GM21423 (cell line): ENCODE data around the gene FRMD5.
A peak's percentile ranks its signal among the peaks of the same experiment; 100 is the strongest.
"Not testable (repeated sequence)": the region's sequence is repeated elsewhere in the genome, so short reads cannot be mapped to it uniquely, and the experiment has no call there.

ENCODE experiments used
- ATAC-seq: cut with Tn5 transposase; IDR thresholded peaks from one replicate; pipeline ENCODE4 v1.9.1; 2021; ENCODE audit warnings: mild to moderate bottlenecking, moderate library complexity; ENCODE audit not compliant: unreplicated experiment

Gene FRMD5

DNA sequence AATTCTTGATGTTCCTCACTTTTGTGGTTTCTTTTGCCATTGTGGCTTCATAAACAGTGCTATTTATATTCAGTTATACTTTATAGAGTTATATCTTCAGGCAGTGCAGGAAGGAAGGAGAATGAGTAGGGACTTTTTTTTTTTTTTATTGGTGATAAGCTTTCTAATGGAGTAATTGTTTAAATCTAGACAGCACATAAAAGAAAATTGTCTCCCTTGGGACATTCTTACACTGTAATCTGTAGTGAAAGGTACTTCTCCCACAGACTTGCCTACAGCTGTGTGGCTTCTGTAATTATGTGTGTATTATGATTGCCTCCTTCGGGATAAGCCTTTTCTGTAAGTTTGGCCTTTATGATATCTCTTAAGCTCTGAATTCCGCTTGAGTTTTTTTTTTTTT, 326.7 kb downstream of the FRMD5 start:
- no peak for ATAC-seq

DNA sequence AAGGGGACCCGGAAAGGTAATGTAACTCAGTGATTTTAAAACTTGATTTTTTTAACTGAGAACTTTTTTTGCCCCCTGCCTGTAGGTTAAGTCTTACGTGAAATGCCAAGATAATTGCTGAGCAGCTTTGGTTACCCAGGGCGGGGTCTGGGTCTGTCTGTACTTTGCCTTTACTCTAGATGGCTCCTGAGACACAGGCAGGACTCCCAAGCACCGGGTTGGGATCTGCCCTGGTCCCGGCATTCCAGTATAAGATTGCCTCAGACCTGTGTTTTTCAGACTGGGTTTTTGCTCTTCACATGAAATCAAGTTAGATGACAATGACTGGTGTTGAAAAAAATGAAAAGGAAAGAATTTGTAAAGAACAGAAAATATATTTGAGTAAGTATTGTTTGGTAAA, 328.0 kb downstream of the FRMD5 start:
- no peak for ATAC-seq

DNA sequence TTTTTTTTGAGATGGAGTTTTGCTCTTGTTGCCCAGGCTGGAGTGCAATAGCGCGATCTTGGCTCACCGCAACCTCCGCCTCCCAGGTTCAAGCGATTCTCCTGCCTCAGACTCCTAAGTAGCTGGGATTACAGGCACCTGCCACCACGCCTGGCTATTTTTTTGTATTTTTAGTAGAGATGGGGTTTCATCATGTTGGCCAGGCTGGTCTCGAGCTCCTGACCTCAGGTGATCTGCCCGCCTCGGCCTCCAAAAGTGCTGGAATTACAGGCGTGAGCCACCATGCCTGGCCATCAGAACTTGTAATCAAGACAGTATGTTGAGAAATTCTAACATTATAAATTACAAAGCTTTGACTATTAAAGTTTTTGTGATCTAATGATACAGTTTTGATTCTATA, 328.4 kb downstream of the FRMD5 start:
- not testable (repeated sequence) for ATAC-seq

- no peak for ATAC-seq
These were observed 335.5 kb downstream of the FRMD5 start for GRCh38 chr15:43859546-43859945.

DNA sequence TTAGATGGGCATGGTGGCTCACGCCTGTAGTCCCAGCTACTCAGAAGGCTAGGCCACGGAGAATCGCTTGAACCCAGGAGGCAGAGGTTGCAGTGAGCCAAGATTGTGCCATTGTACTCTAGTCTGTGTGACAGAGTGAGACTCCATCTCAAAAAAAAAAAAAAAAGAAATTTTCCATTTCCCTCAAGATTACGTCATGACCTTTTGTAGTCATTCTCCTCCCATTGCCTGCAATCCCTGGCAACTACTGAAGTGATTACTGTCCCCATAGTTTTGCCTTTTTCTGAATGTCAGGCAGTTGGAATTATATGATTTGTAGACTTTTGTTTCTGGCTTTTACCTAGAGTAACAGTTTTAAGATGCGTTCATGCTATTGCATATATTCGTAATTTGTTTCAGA, 340.3 kb downstream of the FRMD5 start:
- ATAC-seq: no peak

- no peak for ATAC-seq
These were observed 342.5 kb downstream of the FRMD5 start for GRCh38 chr15:43852607-43853006.

DNA sequence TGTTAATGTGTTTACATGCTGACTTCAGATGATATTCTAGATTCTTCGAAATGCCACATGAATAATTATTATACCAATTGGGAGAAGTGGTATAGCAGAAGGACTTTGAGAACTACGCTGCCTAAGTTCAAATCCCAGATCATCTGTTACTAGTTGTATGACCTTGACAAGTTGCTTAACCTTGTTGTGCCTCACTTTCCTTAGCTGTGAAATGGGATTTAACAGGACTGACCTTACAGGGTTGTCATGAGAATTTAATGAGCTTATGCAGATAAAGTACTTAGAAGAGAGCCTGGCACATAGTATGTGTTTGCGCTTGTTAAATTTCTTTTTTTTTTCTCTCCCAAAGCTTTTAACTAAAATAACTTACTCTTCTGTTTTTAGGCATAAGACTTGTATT, 343.8 kb downstream of the FRMD5 start:
- no peak for ATAC-seq

GRCh38 chr15:43845421-43845820, 349.6 kb downstream of the FRMD5 start:
- no peak for ATAC-seq

DNA sequence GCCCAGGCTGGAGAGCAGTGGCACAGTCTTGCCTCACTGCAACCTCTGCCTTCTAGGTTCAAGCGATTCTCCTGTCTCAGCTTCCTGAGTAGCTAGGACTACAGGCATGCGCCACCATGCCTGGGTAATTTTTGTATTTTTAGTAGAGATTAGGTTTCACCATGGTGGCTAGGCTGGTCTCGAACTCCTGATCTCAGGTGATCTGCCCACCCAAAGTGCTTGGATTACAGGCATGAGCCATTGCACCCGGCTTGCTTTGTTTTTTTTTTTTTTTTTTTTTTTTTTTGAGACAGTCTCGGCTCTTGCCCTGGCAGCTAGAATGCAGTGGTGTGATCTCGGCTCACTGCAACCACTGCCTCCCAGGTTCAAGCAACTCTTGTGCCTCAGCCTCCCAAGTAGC, 362.6 kb downstream of the FRMD5 start:
- not testable (repeated sequence) for ATAC-seq

DNA sequence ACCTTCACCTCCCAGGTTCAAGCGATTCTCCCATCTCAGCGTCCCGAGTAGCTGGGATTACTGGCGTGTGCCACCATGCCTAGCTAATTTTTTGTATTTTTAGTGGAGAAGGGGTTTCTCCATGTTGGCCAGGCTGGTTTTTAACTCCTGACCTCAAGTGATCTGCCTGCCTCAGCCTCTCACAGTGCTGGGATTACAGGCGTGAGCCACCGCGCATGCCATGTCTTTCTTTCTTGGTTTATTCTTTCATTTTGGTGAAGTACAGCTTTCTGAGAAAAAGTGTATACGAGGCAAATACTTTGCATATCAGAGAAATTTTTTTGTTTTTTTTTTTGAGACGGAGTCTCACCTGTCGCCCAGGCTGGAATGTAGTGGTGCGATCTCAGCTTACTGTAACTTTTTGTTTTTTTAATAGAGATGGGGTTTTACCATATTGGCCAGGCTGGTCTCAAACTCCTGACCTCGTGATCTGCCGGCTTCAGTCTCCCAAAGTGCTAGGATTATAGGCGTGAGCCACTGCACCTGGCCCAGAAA, 363.5 kb downstream of the FRMD5 start:
- not testable (repeated sequence) for ATAC-seq

- ATAC-seq: not testable (repeated sequence)
These were observed 364.3 kb downstream of the FRMD5 start for GRCh38 chr15:43830691-43831275.

- not testable (repeated sequence) for ATAC-seq
These were observed 365.0 kb downstream of the FRMD5 start for GRCh38 chr15:43829951-43830540.

- no peak for ATAC-seq
These were observed 366.9 kb downstream of the FRMD5 start for GRCh38 chr15:43828061-43828657.

DNA sequence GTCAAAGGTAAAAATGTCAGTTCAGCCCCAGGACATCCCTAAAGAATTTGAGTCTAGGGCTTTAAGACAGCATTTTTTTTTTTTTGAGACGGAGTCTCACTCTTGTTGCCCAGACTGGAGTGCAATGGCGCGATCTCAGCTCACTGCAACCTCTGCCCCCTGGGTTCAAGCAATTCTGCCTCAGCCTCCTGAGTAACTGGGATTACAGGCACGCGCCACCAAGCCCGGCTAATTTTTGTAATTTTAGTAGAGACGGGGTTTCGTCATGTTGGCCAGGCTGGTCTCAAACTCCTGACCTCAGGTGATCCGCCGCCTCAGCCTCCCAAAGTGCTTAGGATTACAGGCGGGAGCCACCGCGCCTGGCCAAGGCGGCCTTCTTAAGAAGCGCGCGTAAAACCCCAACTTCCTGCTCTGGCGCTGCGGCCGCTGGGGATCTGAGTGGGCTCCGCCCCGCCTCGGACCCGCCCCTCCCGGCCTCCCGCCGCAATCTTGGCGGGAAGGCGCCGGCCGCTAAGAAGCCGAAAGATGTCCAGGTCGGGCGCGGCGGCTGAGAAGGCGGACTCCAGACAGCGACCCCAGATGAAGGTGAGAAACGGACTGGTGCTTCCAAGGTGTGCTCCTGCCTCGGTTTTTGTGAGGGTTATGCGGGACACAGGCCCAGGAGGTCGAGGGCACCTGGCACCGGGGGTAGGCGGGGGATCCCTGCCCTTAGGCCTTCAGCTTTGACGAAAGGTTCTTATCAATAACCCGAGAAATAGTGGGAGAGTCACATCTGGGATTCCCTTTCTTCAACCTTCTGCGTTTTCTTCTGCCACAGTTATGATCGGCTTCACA, 368.3 kb downstream of the FRMD5 start, which contains the start of gene WDR76:
WDR76 (plus strand) TSS at position 495 of the 834 bp plus-strand sequence; CDS start at position 526, 31 bp downstream.
- peak; percentile 61 for ATAC-seq

- ATAC-seq: no peak
These were observed 369.0 kb downstream of the FRMD5 start for GRCh38 chr15:43826029-43826507.

GRCh38 chr15:43825305-43825704, 369.8 kb downstream of the FRMD5 start:
- not testable (repeated sequence) for ATAC-seq

DNA sequence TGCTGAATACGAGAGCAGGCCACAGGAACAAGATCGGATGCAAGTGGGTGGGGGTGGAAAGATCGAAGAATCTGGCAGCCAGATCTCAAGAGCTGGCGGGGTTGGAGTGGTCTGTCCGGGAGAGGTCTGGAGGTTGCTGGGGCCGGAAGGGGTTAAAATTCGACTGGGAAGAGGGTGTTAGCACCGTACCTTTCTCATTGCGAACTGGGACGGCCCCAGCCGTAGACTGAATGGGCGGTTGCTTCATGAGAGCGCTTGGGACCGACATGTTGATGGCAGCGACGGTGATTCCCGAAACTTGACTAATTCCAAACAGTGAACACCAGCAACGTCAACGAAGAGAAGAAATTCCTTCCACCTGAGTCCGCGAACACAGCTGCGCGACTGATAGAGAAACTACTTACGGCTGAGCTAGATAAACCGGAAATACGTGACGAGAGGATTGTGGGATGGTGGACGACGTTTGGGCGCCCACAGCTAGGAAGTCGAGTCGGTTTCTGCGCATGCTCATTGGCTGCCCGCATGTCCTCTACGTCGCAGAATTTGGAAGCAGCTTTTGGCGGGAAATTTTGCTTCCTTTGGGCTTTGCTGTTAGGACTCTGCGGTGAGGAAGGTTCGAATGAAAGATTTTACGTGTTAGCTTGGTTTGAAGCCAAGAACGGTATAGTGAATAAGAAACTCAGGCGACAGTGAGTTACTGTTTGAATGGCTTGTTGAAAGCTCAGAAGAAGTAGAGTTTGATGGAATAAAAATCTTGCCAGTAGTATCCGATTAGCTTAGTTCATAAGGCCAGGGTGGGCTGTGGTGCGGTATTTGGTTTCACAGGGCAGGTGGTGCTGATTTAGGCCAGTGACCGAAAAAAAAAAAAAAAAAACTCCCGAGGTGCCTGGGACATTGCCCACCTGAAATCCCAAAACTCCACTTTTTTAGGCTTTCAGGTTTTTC, 370.5 kb downstream of the FRMD5 start, which contains the start of gene MFAP1:
MFAP1 (minus strand) TSS at position 389 of the 945 bp plus-strand sequence; CDS start at position 268, 121 bp downstream.
- peak; percentile 81 for ATAC-seq

DNA sequence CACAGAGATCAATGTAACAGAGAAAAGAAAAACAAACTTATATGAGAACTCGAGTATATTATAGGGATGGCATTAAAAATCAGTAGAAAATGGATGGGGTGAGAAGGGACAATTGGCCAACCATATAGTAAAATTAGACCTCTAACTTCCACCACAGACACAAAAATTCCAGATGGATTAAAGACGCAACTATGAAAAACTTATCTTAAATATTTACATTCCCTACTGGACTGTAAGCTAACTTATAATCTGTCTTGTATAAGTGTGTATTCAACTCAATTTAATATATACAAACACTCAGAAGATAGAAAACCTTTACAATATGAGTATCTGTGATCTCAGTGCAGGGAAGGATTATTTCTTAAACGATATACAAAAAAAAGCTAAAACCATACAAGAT, 373.6 kb downstream of the FRMD5 start:
- no peak for ATAC-seq
